Measurements from ENCODE around the gene AVPR1A. TPM values are rescaled to one million over a fixed set of nuclear protein-coding genes. Genes with fewer than 3 reads are reported as not detected.

AVPR1A gene
- total RNA-seq, 1 donor from 2014 or later: not detected

- Mint-ChIP-seq H3K27me3 (ENCODE audit: unreplicated experiment) (no peaks in the 10 kb centered on the region), H3K27ac (ENCODE audit: unreplicated experiment) (no peak overlapping the region), H3K9me3 (ENCODE audit: unreplicated experiment) (no peaks in the 10 kb centered on the region), H3K36me3 (ENCODE audit: unreplicated experiment) (no peaks in the 10 kb centered on the region), H3K4me1 (ENCODE audit: low read depth, unreplicated experiment) (no peaks in the 10 kb centered on the region), H3K4me3 (ENCODE audit: unreplicated experiment) (no peak overlapping the region)
- no peak for TF ChIP-seq CTCF (IDR thresholded peaks at IDR 0.05; ENCODE audit: partially characterized antibody, unreplicated experiment)
- DNase-seq: no peak
Observed at GRCh38 chr12:63164911-63165310, 13.9 kb upstream of the AVPR1A start.

GRCh38 chr12:63163541-63163940, 12.5 kb upstream of the AVPR1A start:
- no peaks in the 10 kb centered on the region for H3K27me3 Mint-ChIP-seq (ENCODE audit: unreplicated experiment)
- TF ChIP-seq CTCF (IDR thresholded peaks at IDR 0.05; ENCODE audit: partially characterized antibody, unreplicated experiment): no peak
- no peaks in the 10 kb centered on the region for H3K36me3 Mint-ChIP-seq (ENCODE audit: unreplicated experiment)
- H3K4me1 Mint-ChIP-seq (ENCODE audit: low read depth, unreplicated experiment): no peaks in the 10 kb centered on the region
- H3K4me3 Mint-ChIP-seq (ENCODE audit: unreplicated experiment): no peak overlapping the region
- H3K9me3 Mint-ChIP-seq (ENCODE audit: unreplicated experiment): no peaks in the 10 kb centered on the region
- DNase-seq: no peak
- H3K27ac Mint-ChIP-seq (ENCODE audit: unreplicated experiment): no peak overlapping the region

- H3K9me3 Mint-ChIP-seq (ENCODE audit: unreplicated experiment): peaks cover 4% of the 10 kb centered on the region
- no peak for TF ChIP-seq CTCF (IDR thresholded peaks at IDR 0.05; ENCODE audit: partially characterized antibody, unreplicated experiment)
- H3K4me3 Mint-ChIP-seq (ENCODE audit: unreplicated experiment): no peak overlapping the region
- H3K36me3 Mint-ChIP-seq (ENCODE audit: unreplicated experiment): peaks cover 8% of the 10 kb centered on the region
- H3K27ac Mint-ChIP-seq (ENCODE audit: unreplicated experiment): no peak overlapping the region
- no peak for DNase-seq
- H3K4me1 Mint-ChIP-seq (ENCODE audit: low read depth, unreplicated experiment): peaks cover 6% of the 10 kb centered on the region
- H3K27me3 Mint-ChIP-seq (ENCODE audit: unreplicated experiment): peaks cover 3% of the 10 kb centered on the region
Observed at GRCh38 chr12:63155375-63155774, 4.4 kb upstream of the AVPR1A start.

GRCh38 chr12:63154560-63154959, 3.6 kb upstream of the AVPR1A start:
- Mint-ChIP-seq H3K4me3 (ENCODE audit: unreplicated experiment) (no peak overlapping the region), H3K9me3 (ENCODE audit: unreplicated experiment) (peaks cover 5% of the 10 kb centered on the region), H3K36me3 (ENCODE audit: unreplicated experiment) (peaks cover 8% of the 10 kb centered on the region), H3K27me3 (ENCODE audit: unreplicated experiment) (peaks cover 9% of the 10 kb centered on the region), H3K27ac (ENCODE audit: unreplicated experiment) (no peak overlapping the region), H3K4me1 (ENCODE audit: low read depth, unreplicated experiment) (peaks cover 9% of the 10 kb centered on the region)
- no peak for TF ChIP-seq CTCF (IDR thresholded peaks at IDR 0.05; ENCODE audit: partially characterized antibody, unreplicated experiment)
- no peak for DNase-seq

- peaks cover 9% of the 10 kb centered on the region for H3K27me3 Mint-ChIP-seq (ENCODE audit: unreplicated experiment)
- peaks cover 5% of the 10 kb centered on the region for H3K9me3 Mint-ChIP-seq (ENCODE audit: unreplicated experiment)
Observed at GRCh38 chr12:63152321-63152700, 1.3 kb upstream of the AVPR1A start.

More at GRCh38 chr12:63152321-63152700, 1.3 kb upstream of the AVPR1A start:
- Mint-ChIP-seq H3K27ac (ENCODE audit: unreplicated experiment) (no peak overlapping the region), H3K36me3 (ENCODE audit: unreplicated experiment) (peaks cover 8% of the 10 kb centered on the region), H3K4me1 (ENCODE audit: low read depth, unreplicated experiment) (peaks cover 9% of the 10 kb centered on the region), H3K4me3 (ENCODE audit: unreplicated experiment) (no peak overlapping the region)
- TF ChIP-seq CTCF (IDR thresholded peaks at IDR 0.05; ENCODE audit: partially characterized antibody, unreplicated experiment): no peak
- no peak for DNase-seq

All from glutamatergic neuron (in vitro differentiated cells).